GM12875 (cell line): ENCODE data around the gene BST2.

ENCODE experiments used
- H3K4me3 ChIP-seq: one replicate; pipeline ENCODE4 v1.5.1; 2011; ENCODE audit warnings: low read depth, low read length, control low read depth
- CTCF ChIP-seq: IDR thresholded peaks from 2 replicates; pipeline ENCODE4 v1.5.1; 2011; ENCODE audit warnings: low read depth, mild to moderate bottlenecking, control low read depth, inconsistent platforms, low read length, moderate library complexity, borderline replicate concordance; ENCODE audit not compliant: insufficient read depth

Gene BST2

GRCh38 chr19:17406046-17406886, 836 bp upstream of the BST2 start:
- TF ChIP-seq CTCF = no peak
- peak overlapping the region; percentile 75 for H3K4me3 ChIP-seq

DNA sequence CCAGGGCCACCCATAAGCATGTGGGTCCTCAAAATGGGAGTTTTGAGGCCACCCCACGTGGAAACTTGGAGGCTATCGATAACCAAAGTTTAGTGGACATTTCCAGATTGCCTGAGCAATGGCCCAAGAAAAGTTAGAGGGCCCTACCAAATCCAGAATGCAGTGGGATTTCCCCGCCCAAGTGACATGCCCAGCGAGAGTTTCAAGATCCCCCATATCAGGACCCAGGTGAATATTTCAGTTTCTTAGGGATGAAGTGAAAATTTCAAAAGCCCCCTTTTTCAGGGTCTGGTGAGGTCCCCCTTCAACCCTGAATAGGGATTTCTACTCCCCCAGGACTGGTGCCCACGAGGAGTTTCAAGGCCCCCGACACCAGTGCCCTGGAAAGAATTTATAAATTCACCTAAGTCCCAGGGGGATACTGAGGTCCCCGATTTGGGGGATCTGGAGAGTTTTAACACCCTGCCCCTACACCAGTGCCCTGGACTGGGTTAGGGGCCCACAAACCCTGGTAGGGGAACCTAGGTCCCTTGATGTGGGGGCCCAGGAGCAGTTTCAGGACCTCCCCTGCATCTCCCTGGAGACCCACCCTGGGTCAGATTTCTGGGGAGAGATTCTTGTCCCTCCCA, 695 bp downstream of the BST2 start:
- peak overlapping the region; percentile 75 for H3K4me3 ChIP-seq
- no peak for TF ChIP-seq CTCF

- TF ChIP-seq CTCF = no peak
- H3K4me3 ChIP-seq = peak overlapping the region; percentile 75
Observed at GRCh38 chr19:17404015-17404414, 1.4 kb downstream of the BST2 start.

- H3K4me3 ChIP-seq = peak overlapping the region; percentile 75
- TF ChIP-seq CTCF = no peak
Observed at GRCh38 chr19:17402982-17403855, 2.2 kb downstream of the BST2 start.

DNA sequence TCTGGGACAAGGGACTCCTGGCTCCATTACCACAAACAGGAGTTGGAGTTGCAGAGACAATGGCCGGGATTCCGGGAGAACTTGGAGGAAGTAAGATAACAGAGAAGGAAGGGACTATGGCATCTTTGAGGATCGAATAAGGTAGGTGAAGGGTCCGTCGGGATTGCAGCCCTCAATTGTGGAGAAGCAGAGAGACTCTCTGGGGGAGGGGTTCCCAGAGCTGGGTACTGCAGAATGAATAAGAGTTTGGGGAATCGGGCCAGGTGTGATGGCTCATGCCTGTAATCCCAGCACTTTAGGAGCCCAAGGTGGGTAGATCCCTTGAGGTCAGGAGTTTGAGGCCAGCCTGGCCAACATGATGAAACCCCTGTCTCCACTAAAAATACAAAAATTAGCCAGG, 3.8 kb downstream of the BST2 start:
- no peak for TF ChIP-seq CTCF
- H3K4me3 ChIP-seq = no peak overlapping the region

GRCh38 chr19:17398902-17399527, 6.4 kb downstream of the BST2 start:
- no peak overlapping the region for H3K4me3 ChIP-seq
- no peak for TF ChIP-seq CTCF
